GM19025 (cell line): Measurements from ENCODE around the gene GAD1.
A peak's percentile ranks its signal among the peaks of the same experiment; 100 is the strongest.

Experiments
- ATAC-seq: cut with Tn5 transposase; IDR thresholded peaks from one replicate; pipeline ENCODE4 v1.9.1; 2021; ENCODE audit warnings: mild to moderate bottlenecking, low read depth, moderate library complexity; ENCODE audit not compliant: unreplicated experiment

The GAD1 gene

GRCh38 chr2:170816504-170817092 lies at the start of gene GAD1:
GAD1 (plus strand) TSS chr2:170816887; CDS start chr2:170818592, 1,705 bp downstream.
- peak; percentile 46 for ATAC-seq

DNA sequence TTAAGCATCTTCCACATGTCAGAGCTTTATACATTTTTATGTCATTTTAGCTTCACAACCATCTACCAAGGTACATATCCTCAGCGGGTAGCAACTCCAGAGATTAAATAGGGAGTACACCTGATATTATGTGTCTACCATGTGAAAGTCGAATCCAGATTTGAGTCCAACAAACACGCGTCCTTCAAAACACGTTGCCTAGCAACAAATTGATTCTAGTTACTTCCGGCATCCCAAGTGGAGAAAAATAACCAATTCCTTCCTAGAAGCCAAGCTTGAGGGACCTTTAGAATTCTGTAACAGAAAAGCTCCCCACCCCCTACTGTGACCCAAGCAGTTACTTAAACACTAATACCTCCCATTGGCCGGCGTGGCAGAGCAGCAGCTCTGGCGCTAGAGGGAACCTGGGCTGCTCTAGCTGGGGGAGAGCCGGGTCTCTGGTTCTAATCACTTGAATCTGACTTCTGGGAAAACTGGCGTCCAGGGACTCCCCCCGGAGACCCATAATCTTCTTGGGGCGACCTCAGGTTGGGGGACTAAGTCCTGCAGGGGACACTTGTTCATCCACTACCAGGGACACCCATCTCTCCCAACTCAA lies 46.6 kb upstream of the GAD1 start, which contains the start of gene ERICH2:
ERICH2 (plus strand) TSS at position 371 of the 598 bp plus-strand sequence. CDS start 304 bp downstream, outside the sequence.
- ATAC-seq = peak; percentile 36

DNA sequence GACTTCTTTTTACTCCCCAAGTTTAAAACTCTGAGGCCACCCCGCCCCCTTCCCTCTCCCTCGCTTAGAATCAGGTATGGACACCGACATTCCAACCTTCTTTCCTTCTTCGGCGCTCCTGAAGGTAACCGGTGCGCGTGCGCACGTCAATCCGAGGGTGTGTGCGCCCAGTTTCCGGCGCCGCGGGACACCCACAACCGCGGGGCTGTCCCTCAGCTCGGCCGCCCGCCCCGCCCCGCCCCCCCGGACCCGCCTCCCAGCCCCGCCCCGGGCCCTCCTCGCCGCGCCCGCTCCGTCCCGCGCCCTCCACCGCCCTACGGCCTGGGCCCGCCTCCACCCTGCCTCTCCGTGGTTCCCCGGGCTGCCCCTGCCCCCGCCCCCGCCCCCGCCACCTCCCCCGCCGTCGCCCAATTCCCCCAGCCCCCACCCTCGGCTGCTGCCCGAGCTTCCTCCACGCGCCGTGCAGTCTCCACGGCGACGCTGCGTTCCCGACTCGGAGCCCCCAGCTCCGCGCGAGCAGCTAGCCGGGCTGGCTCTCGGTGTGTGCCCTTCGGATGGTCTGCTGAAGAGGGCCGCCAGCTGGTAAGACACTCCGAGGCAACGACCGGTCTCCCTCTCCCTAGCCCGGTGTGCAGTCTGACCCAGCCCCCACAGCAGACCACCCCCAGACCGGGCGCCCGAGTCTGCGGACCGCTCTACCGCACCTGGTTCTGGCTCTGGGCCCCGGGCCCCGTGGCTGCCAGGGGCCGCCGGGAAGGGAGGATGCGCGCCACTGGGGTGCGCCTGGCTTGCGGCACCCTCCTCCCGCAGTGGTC lies 45.9 kb upstream of the GAD1 start:
- peak; percentile 73 for ATAC-seq

DNA sequence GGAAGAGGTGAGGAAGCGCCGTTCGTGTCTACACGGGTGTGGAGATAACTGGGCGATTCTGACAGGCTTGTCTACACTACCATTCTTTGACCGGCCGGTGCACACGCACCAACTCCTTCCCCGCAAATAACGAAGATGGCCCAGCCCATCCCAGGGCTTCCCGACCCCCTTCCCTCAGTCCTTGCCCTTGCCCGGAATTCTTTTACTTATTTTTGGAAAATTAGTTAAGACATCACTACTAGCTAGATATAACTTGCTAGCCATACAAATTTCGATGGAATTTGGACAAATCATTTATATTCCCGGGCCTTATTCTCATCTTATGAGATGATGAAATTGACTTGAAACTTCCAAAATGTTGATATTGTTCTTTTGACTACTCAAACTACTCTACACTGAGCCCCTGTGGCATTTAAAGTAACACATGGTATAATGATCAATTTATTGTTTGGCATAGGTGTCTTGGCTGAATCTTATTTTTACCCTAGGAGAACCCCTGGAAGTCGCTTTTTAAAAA lies 45.2 kb upstream of the GAD1 start:
- no peak for ATAC-seq

DNA sequence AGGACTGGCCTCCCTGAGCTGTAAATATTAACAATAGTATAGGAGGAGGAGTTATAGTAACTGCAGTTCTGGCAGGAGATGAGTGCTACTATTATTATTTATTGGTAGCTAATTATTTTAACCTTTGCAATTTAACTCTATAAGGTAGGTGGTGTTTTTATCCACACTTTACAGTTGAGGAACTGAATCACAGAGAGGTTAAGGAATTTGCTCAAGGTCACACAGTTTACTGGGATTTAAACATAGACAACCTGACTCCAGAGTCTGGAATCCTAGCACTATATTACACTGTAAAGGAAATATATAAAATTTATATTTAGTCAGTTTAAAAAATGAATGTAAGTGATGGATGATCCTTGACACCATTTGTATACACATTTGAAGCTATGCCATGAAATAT lies 44.4 kb upstream of the GAD1 start:
- ATAC-seq = no peak

DNA sequence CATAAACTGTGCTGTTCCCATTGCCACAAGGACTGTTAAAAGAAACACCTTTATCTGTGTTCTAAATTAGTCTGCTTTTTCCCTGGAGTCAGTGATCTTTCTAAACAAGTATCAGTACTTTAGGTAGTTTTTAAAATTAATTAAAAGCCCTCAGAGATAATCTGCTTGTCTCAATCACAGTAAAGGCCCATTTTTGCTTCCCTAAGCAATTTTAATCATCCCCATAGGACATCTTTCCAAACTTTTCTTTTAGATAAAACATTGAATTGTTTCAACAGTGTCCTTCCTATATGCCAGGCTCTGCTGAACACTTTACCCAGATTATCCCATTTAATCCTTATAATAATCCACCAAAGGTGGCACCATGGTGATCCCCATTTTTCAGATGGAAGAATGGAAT lies 42.6 kb upstream of the GAD1 start:
- no peak for ATAC-seq

GRCh38 chr2:170778900-170779299 lies 37.8 kb upstream of the GAD1 start:
- ATAC-seq = no peak

DNA sequence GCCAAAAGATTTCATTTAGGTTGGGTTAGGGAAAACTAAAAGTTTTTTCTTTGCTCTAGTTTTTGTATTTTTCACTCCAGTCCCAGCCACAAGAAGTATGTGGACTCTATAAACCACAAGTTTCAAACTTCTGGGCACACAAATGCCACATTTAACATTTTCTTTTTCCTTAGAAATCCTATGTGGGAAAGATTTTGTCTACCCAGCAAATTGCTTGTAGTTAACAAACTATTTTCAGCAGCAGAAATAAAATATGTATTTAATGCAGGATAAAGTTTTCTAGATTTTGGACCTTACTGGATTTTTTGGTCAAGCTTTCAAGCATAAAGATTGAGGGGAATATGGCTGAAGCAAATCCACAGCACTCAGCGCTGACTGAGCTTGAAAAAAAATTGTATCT lies 37.4 kb upstream of the GAD1 start:
- ATAC-seq = no peak

DNA sequence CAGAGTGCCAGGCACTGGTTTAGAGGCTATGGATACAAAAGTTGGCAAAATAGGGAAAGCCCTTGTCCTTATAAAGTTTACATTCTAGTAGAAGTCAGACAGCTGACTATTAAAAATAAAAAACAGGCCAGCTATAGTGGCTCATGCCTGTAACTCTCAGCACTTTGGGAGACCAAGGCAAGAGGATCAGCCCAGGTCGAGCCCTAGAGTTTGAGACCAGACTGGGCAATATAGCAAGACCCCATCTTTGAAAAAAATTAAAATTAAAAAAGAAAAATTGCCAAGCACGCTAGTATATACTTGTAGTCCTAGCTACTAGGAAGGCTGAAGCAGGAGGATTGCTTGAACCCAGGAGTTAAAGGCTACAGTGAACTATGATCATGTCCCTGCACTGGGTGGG lies 34.0 kb upstream of the GAD1 start:
- no peak for ATAC-seq

DNA sequence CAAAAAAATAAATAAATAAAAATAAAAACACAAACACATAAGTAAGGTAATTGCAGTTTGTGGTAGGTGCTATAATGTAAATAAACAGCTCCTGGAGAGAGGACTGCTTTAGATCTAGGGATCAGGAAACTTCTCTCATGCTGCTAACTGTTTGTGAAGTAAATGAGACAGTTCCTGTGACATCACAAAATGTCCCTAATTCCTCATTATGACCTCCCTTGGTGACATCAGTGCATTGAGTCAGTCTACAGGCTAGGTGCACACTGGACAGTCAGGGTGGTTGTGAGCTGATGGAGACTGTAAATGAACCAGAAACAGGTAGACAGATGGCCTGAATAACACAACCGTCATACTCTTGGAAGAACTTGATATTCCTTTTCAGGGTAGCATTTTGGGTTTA lies 33.1 kb upstream of the GAD1 start:
- no peak for ATAC-seq

DNA sequence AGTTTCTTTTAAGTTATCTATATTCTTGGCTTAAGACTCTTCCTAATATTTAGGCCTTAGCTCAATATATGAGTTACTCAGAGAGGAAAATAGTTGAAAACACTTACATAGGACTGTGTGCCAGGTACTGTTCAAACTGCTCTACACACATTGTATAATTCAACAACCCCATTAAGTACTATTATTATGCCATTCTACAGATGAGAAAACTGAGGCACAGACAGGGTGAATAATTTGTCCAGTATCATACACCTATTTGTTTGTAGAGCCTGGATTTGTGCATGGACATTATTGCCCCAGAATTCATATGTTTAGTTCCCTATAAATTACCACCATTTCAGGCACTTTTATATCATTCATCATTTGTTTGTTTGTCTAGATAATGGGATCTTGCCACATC lies 17.7 kb upstream of the GAD1 start:
- ATAC-seq = no peak

DNA sequence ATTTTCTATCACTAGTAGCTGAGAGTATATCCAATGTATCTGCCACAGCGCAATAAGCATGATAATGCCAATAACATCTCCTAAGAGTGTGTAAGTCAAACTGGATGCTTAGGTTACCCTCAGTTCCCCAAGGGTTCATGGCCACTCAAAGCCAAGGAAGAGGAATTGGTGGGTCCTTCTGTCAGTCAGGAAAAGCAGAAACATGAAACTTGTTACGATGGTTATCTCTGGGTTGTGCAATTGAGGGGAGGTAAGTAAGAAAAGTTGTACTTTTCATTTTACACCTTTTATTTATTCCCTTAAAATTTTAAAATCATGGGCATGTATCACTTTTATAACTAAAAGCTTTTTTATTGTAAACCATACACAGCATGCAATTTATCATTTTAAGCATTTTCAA lies 10.1 kb upstream of the GAD1 start:
- ATAC-seq = no peak

DNA sequence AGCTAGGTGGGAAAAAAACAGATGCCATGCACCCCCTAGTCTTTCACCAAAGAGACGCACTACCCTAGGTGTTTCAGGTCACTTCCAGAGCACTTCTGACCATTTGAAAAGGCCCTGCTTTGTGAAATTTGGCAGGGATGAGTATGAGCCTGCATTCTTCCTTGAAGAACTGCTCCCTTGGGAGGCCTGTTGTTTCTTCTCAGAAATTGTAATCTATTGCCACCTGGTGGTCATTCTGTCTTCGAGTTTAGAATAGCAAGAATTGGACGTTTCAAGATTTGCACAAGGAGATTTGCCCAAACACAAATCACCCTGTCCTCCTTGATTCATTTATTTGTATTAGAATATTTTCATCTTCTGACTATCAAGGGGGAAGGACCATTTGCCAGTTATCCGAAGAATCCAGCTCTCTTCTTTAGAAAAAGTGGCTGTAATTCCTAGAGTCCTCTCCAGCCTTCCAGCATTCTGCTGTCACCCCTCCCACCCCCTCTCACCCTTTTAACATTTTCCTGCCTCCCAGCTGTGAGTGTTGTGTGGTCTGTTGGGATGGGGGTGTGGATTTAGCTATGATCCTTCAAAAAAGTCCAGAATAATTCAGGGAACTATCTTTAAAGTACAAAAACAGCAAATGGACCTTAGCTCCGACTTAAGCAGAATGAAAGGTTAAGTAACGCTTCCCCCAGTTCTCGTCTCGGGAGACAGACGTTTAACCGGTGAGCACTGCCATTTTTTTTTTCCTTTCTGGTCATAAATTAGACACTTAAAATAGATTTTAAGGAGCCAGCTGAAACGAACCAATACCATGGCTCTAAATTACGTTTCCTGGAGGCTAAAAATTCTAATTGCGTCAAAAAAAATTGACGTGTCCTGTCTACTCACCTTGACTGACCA lies 3.7 kb upstream of the GAD1 start:
- no peak for ATAC-seq

- ATAC-seq = no peak
Measured at GRCh38 chr2:170813611-170814532, 2.8 kb upstream of the GAD1 start.

DNA sequence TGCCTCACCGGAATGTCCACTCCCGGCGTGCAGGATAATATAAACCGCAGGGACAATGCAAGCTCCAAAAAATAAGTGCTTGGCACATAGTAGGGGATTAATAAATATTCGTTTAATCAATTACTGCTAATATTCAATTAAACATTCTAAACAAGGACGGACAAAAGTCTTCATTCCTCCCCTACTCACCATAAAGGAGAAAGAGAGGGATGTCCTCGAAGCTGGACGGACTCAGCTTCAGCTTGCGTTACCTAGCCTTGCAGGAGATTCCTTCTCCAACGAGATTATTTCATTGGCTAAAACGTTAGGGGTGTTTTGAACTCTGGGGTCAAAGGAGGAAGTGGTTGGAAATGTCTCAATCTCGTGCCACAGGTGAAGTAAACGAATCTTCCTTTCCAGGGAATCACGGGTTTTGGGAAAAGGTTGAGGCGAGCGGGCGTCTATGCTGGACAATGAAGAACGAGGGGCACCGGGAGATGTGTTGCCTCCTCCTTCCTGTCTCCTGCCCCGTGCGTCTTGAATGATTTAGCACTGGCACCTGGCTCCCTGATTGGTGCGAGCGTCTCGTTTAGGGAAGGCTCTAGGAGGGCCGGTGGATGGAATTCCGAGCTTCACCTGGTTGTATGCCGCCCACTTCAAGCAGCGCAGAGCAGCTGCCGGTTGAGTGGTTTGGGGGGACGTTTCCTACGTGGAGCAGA lies 2.0 kb upstream of the GAD1 start:
- no peak for ATAC-seq

DNA sequence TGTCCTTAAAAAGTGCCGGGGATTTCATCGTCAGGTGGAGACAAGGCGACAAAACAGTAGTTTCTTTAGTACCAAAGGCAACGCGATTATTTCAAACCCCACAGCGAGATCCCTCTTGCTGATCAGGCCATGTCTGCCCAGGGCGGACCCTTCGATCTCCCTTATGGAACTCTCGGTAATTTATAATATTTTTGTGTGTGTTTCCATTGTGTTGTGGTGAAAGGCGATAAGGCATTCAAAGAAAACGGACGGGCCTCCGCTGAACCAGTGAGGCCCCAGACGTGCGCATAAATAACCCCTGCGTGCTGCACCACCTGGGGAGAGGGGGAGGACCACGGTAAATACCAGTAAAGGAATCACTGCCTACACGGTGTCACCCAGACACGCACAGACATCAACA lies 1.4 kb upstream of the GAD1 start:
- no peak for ATAC-seq

DNA sequence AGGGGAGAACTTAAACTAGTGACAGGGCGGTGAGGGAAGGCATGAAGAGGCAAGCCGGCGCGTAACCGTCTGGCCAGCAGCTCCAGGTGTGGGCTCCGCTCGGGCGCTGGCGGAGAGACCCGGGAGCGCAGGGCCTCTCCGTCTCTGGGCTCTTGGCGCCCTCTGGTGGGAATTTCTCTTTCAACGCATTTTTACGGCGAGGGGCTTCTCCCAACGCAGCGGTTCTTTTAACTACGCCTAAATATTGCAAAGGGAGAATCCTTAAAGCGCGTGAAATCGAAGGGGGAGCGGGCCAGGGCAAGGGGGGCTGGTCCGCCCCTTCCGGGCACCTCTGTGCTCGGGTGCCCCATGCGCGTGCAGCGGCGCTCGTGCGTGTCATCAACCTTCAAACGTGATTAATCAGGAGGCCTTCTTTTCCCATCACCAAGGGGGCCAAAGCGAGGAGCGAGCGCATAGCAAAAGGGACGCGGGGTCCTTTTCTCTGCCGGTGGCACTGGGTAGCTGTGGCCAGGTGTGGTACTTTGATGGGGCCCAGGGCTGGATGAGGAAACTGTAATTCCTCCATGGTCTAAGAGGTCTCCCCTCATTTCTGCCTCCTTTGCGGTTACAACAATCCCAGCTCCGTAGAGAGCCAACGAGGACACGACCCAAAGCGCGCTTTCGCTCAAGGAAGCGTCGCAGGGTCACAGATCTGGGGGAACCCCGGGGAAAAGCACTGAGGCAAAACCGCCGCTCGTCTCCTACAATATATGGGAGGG lies 762 bp upstream of the GAD1 start:
- no peak for ATAC-seq
